IPS-18c (cell line): ENCODE measurements around the gene SERPINC1.
"Not testable (repeated sequence)": the region's sequence is repeated elsewhere in the genome, so short reads cannot be mapped to it uniquely, and the experiment has no call there.

Experiments used
- H3K4me3 ChIP-seq: 2 replicates; pipeline ENCODE4 v1.7.0; 2013; ENCODE audit warnings: low read depth, mild to moderate bottlenecking, low read length, moderate library complexity; ENCODE audit not compliant: insufficient read depth
- H3K9me3 ChIP-seq: one replicate; pipeline ENCODE4 v1.6.1; 2013; ENCODE audit warnings: mild to moderate bottlenecking, low read length, moderate library complexity; ENCODE audit not compliant: control insufficient read depth, insufficient read depth

SERPINC1 gene

GRCh38 chr1:173917149-173917548 is at the start of gene SERPINC1:
TSS of gene SERPINC1 (minus strand) at chr1:173917327. CDS start at chr1:173917259, 68 bp downstream.
- H3K9me3 ChIP-seq = peaks cover 4% of the 10 kb centered on the region
- no peak within 1 kb of the TSS for H3K4me3 ChIP-seq

- H3K9me3 ChIP-seq, H3K4me3 ChIP-seq: not testable (repeated sequence)
Observed at GRCh38 chr1:173965896-173966295, 48.8 kb upstream of the SERPINC1 start.

GRCh38 chr1:173963477-173963876 is 46.4 kb upstream of the SERPINC1 start:
- Histone ChIP-seq H3K9me3 (no peaks in the 10 kb centered on the region), H3K4me3 (no peak overlapping the region)

- H3K9me3 ChIP-seq = no peaks in the 10 kb centered on the region
- no peak overlapping the region for H3K4me3 ChIP-seq
Observed at GRCh38 chr1:173960625-173961024, 43.5 kb upstream of the SERPINC1 start.

GRCh38 chr1:173954179-173954578 is 37.1 kb upstream of the SERPINC1 start:
- no peak overlapping the region for H3K4me3 ChIP-seq
- no peaks in the 10 kb centered on the region for H3K9me3 ChIP-seq

- Histone ChIP-seq H3K4me3 (no peak overlapping the region), H3K9me3 (no peaks in the 10 kb centered on the region)
Observed at GRCh38 chr1:173948594-173948993, 31.5 kb upstream of the SERPINC1 start.

GRCh38 chr1:173946380-173946921 is 29.3 kb upstream of the SERPINC1 start:
- Histone ChIP-seq H3K9me3 (no peaks in the 10 kb centered on the region), H3K4me3 (no peak overlapping the region)

- Histone ChIP-seq H3K4me3 (no peak overlapping the region), H3K9me3 (no peaks in the 10 kb centered on the region)
Observed at GRCh38 chr1:173937062-173937461, 19.9 kb upstream of the SERPINC1 start.

GRCh38 chr1:173934440-173934839 is 17.3 kb upstream of the SERPINC1 start:
- Histone ChIP-seq H3K4me3 (no peak overlapping the region), H3K9me3 (no peaks in the 10 kb centered on the region)

- not testable (repeated sequence) for H3K9me3 ChIP-seq, H3K4me3 ChIP-seq
Observed at GRCh38 chr1:173930541-173930940, 13.4 kb upstream of the SERPINC1 start.

- no peak overlapping the region for H3K4me3 ChIP-seq
Observed at GRCh38 chr1:173925306-173926242, 8.4 kb upstream of the SERPINC1 start.

GRCh38 chr1:173920861-173921260 is 3.7 kb upstream of the SERPINC1 start:
- no peak overlapping the region for H3K4me3 ChIP-seq
- H3K9me3 ChIP-seq = peaks cover 2% of the 10 kb centered on the region

More at GRCh38 chr1:173925306-173926242, 8.4 kb upstream of the SERPINC1 start:
- no peaks in the 10 kb centered on the region for H3K9me3 ChIP-seq

GRCh38 chr1:173917635-173918493 is 737 bp upstream of the SERPINC1 start:
- no peak overlapping the region for H3K4me3 ChIP-seq
- H3K9me3 ChIP-seq = peaks cover 4% of the 10 kb centered on the region

GRCh38 chr1:173916667-173917066 is 460 bp downstream of the SERPINC1 start:
- Histone ChIP-seq H3K9me3 (peaks cover 4% of the 10 kb centered on the region), H3K4me3 (no peak overlapping the region)

- no peak overlapping the region for H3K4me3 ChIP-seq
- peaks cover 4% of the 10 kb centered on the region for H3K9me3 ChIP-seq
Observed at GRCh38 chr1:173915596-173915995, 1.5 kb downstream of the SERPINC1 start.

GRCh38 chr1:173914366-173914871 is 2.7 kb downstream of the SERPINC1 start:
- H3K4me3 ChIP-seq = no peak overlapping the region
- H3K9me3 ChIP-seq = peaks cover 4% of the 10 kb centered on the region

GRCh38 chr1:173913111-173913510 is 4.0 kb downstream of the SERPINC1 start:
- H3K9me3 ChIP-seq = peaks cover 4% of the 10 kb centered on the region
- H3K4me3 ChIP-seq = no peak overlapping the region
